K562 (cell line): Measurements from ENCODE around the gene ATXN7L2. TPM values are rescaled to one million over a fixed set of nuclear protein-coding genes. Genes with fewer than 3 reads are reported as not detected.
A peak's percentile ranks its signal among the peaks of the same experiment; 100 is the strongest.

Experiments
- ATAC-seq: fragments of 200-7000 bp; cut with Tn5 transposase; 3 replicates; pipeline ENCODE4 v1.9.1; 2020; ENCODE audit warnings: moderate library complexity
- BruUV-seq: library from RNA; stranded (reverse); fragments of 400-500 nt; replicated peaks from 2 replicates; lab custom pipeline; 2021; lab: Mats Ljungman, UMichigan
- CTCF ChIA-PET: fragments of 300-600 bp; formaldehyde crosslinking; extraction: SDS; loops from one replicate; lab custom pipeline; 2021; ENCODE audit warnings: low intra/inter-chr PET ratio; lab: Yijun Ruan, JAX
- POLR2A ChIA-PET: fragments of 300-600, 350-650 bp; sonication (Branson Sonifier 250); formaldehyde crosslinking; extraction: SDS; loops from one replicate; lab custom pipeline; 2021; ENCODE audit warnings: antibody characterized with exemption, inconsistent platforms; lab: Yijun Ruan, JAX
- DNase-seq, 4 experiments: peaks; one replicate each; pipeline versions ENCODE4 v3.0.0 to v3.0.0-alpha.2; 2011 to 2018; ENCODE audit warnings: low spot score in 3 of 4, mixed read lengths in 3 of 4; ENCODE audit errors: extremely low read depth in 1 of 4
- FAIRE-seq: peaks from 2 replicates; lab custom pipeline; 2011; peaks lifted over from hg19 to GRCh38; lab: Jason Lieb, UNC
- H2AFZ ChIP-seq: 2 replicates; pipeline ENCODE4 v1.6.0; 2011; ENCODE audit warnings: low read depth, low read length, control low read depth, inconsistent platforms
- H3K27ac ChIP-seq: fragments of 200-600 bp; 3 replicates; pipeline ENCODE4 v1.8.0; 2011; ENCODE audit warnings: low read depth, mild to moderate bottlenecking, control low read depth, inconsistent platforms, low read length, moderate library complexity, mixed read lengths; ENCODE audit errors: extremely low read depth
- H3K27me3 ChIP-seq, 2 experiments: fragments of 300-600 bp in 1 of 2; 2 replicates in 1 of 2; 3 replicates in 1 of 2; pipeline versions ENCODE4 v1.6.0 to v1.8.0; 2011; ENCODE audit warnings: inconsistent platforms in 2 of 2, low read length in 2 of 2, mild to moderate bottlenecking in 1 of 2, mixed read lengths in 1 of 2, moderate library complexity in 1 of 2; ENCODE audit not compliant: control insufficient read depth in 2 of 2, insufficient read depth in 2 of 2
- H3K36me3 ChIP-seq: fragments of 300-600 bp; 3 replicates; pipeline ENCODE4 v1.8.0; 2011; ENCODE audit warnings: mild to moderate bottlenecking, low read length, inconsistent platforms; ENCODE audit not compliant: control insufficient read depth, insufficient read depth
- H3K4me1 ChIP-seq, 2 experiments: fragments of 200-600 bp in 1 of 2; replicated peaks in 1 of 2; 2 replicates in 1 of 2; 3 replicates in 1 of 2; pipeline versions ENCODE4 v1.5.1 to v1.8.0; 2011; ENCODE audit warnings: inconsistent platforms in 2 of 2, low read length in 2 of 2, mild to moderate bottlenecking in 1 of 2, mixed read lengths in 1 of 2, moderate library complexity in 1 of 2; ENCODE audit not compliant: control insufficient read depth in 2 of 2, insufficient read depth in 2 of 2
- H3K4me2 ChIP-seq: 2 replicates; pipeline ENCODE4 v1.6.1; 2011; ENCODE audit warnings: low read length, control low read depth, inconsistent platforms, mixed read lengths; ENCODE audit not compliant: insufficient read depth
- H3K4me3 ChIP-seq: fragments of 200-600 bp; sonication (generic), shearing (Covaris generic); 2 replicates; pipeline ENCODE4 v1.5.1; 2016; ENCODE audit warnings: control low read depth, inconsistent platforms
- H3K79me2 ChIP-seq: fragments of 200-600 bp; 3 replicates; pipeline ENCODE4 v1.8.0; 2011; ENCODE audit warnings: low read length, inconsistent platforms; ENCODE audit not compliant: control insufficient read depth, insufficient read depth
- H3K9ac ChIP-seq, 2 experiments: 2 replicates each; pipeline versions ENCODE4 v1.6.0 to v1.6.1; 2011; ENCODE audit warnings: low read depth in 2 of 2, low read length in 2 of 2, control low read depth in 1 of 2, inconsistent platforms in 1 of 2, mild to moderate bottlenecking in 1 of 2, mixed read lengths in 1 of 2; ENCODE audit not compliant: insufficient read depth in 1 of 2
- H3K9me1 ChIP-seq: one replicate; pipeline ENCODE4 v1.6.0; 2011; ENCODE audit warnings: inconsistent platforms, mild to moderate bottlenecking, low read length, moderate library complexity; ENCODE audit not compliant: control insufficient read depth, insufficient read depth
- H3K9me3 ChIP-seq: replicated peaks from 2 replicates; pipeline ENCODE4 v1.5.1; 2011; ENCODE audit warnings: low read depth, low read length, inconsistent platforms; ENCODE audit not compliant: control insufficient read depth, insufficient read depth
- H4K20me1 ChIP-seq: replicated peaks from 2 replicates; pipeline ENCODE4 v1.6.1; 2011; ENCODE audit warnings: low read length, inconsistent platforms, mixed read lengths; ENCODE audit not compliant: control insufficient read depth, insufficient read depth
- NEUROD1 ChIP-seq: fragments of 150-350 bp; IDR thresholded peaks from 2 replicates; pipeline ENCODE4 v1.6.1; 2014; ENCODE audit warnings: borderline replicate concordance, low read length, low read depth; ENCODE audit not compliant: partially characterized antibody
- PHB ChIP-seq: fragments of 250-450 bp; sonication (Bioruptor Pico); IDR thresholded peaks from 2 replicates; pipeline ENCODE4 v1.5.0; 2021
- PHTF2 ChIP-seq: fragments of 250-450 bp; sonication (Bioruptor Pico); IDR thresholded peaks from 2 replicates; pipeline ENCODE4 v1.5.0; 2021; ENCODE audit warnings: mild to moderate bottlenecking
- REST ChIP-seq, 2 experiments: fragments of 450-650 bp; formaldehyde crosslinking in 1 of 2; IDR thresholded peaks; 2 replicates each; pipeline versions ENCODE4 v1.4.0 to v1.6.1; 2014 to 2020; ENCODE audit warnings: mild to moderate bottlenecking in 2 of 2, borderline replicate concordance in 1 of 2, low read depth in 1 of 2
- ZNF347 ChIP-seq: fragments of 450-650 bp; formaldehyde crosslinking; IDR thresholded peaks from 2 replicates; pipeline ENCODE4 v1.4.0; 2020; ENCODE audit warnings: low read depth, mild to moderate bottlenecking, moderate library complexity
- ZNF445 ChIP-seq: fragments of 250-450 bp; sonication (Bioruptor Pico); IDR thresholded peaks from 2 replicates; pipeline ENCODE4 v1.4.0; 2020; ENCODE audit warnings: low read depth, mild to moderate bottlenecking, moderate library complexity
- WGBS: fragments of 100-300 bp; shearing (Covaris generic); methylation state at CpG from one replicate; pipeline ENCODE4 v1.1.6; 2016; ENCODE audit warnings: low coverage, mixed read lengths; ENCODE audit not compliant: insufficient coverage; ENCODE audit errors: missing lambda C conversion rate; 5-methylcytosine and 5-hydroxymethylcytosine counted together
- in situ Hi-C: fragments of 300-500 bp; cut with MboI; formaldehyde crosslinking; loops from 4 replicates; pipeline ENCODE4 v1.15.0; 2018; ENCODE audit warnings: inconsistent platforms, mixed read lengths
- intact Hi-C: fragments of 100-400 bp; cut with micrococcal nuclease; formaldehyde crosslinking; loops from 2 replicates; pipeline ENCODE4 v1.14.2; 2022
- polyA plus RNA-seq, 8 experiments: library from polyadenylated mRNA; depleted of rRNA in 4 of 8; stranded (reverse) in 5 of 8; unstranded in 3 of 8; fragments of >200 nt; fragmentation: Nextera tagmentation in 2 of 8; fragmentation: Illumina TruSeq in 1 of 8; extraction: Ambion mirVana in 2 of 8; extraction: Trizol in 1 of 8; gene quantifications; 2 replicates each; pipeline versions ENCODE4 v1.2.1 to v1.2.3, GENCODE V29; 2011 to 2014; ENCODE audit warnings: inconsistent platforms in 1 of 8, missing spikeins in 1 of 8
- total RNA-seq, 7 experiments: library from RNA; depleted of rRNA in 6 of 7; stranded (reverse); fragments of >200 nt in 6 of 7; fragmentation: Illumina TruSeq in 2 of 7; extraction: Trizol in 2 of 7; gene quantifications; 2 replicates each; pipeline versions ENCODE4 v1.2.1 to v1.2.3, GENCODE V29; 2011 to 2021; ENCODE audit warnings: low replicate concordance in 1 of 7
- TF ChIP-seq, protein P1 (sequence below): sonication (generic); IDR thresholded peaks from 2 replicates; pipeline ENCODE4 v1.6.1; 2016
- TF ChIP-seq, protein P2 (sequence below): fragments of 250-450 bp; sonication (Bioruptor Pico); IDR thresholded peaks from 2 replicates; pipeline ENCODE4 v1.6.1; 2021; ENCODE audit warnings: mild to moderate bottlenecking

The ATXN7L2 gene
- total and polyA plus RNA-seq, 9 of the 15 experiments (the other 6 are each of a cell fraction or from before 2014, with no cell fraction given), result 0.21 to 10.4 (median 5.8) TPM

DNA sequence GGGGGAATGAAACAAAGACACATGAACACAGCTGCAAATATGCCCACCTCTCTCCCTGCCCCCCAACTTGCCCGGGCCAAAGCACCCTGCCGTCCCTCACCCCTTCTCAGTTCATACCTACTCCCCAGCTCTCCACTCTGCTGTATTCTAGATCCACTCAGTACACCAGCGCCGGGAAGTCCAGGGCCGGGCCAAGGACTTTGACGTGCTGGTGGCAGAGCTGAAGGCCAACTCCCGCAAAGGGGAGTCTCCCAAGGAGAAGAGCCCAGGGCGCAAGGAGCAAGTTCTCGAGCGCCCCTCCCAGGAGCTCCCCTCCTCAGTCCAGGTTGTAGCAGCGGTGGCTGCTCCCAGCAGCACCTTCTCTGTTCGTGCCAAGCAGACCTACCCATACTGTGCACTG is 5.0 kb downstream of the ATXN7L2 start (continued):
- no peak for TF ChIP-seq PHTF2 (CRISPR knock-in tag)
- 0 out of 2 replicates have a peak, but pooled peaks have one; percentile 17 for TF ChIP-seq PHB (CRISPR knock-in tag)
- TF ChIP-seq, protein P1, sequence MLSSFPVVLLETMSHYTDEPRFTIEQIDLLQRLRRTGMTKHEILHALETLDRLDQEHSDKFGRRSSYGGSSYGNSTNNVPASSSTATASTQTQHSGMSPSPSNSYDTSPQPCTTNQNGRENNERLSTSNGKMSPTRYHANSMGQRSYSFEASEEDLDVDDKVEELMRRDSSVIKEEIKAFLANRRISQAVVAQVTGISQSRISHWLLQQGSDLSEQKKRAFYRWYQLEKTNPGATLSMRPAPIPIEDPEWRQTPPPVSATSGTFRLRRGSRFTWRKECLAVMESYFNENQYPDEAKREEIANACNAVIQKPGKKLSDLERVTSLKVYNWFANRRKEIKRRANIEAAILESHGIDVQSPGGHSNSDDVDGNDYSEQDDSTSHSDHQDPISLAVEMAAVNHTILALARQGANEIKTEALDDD, result no peak
- TF ChIP-seq ZNF347 (CRISPR knock-in tag), result no peak
- TF ChIP-seq, protein P2, sequence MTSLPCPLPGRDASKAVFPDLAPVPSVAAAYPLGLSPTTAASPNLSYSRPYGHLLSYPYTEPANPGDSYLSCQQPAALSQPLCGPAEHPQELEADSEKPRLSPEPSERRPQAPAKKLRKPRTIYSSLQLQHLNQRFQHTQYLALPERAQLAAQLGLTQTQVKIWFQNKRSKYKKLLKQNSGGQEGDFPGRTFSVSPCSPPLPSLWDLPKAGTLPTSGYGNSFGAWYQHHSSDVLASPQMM (CRISPR knock-in tag), result no peak

DNA sequence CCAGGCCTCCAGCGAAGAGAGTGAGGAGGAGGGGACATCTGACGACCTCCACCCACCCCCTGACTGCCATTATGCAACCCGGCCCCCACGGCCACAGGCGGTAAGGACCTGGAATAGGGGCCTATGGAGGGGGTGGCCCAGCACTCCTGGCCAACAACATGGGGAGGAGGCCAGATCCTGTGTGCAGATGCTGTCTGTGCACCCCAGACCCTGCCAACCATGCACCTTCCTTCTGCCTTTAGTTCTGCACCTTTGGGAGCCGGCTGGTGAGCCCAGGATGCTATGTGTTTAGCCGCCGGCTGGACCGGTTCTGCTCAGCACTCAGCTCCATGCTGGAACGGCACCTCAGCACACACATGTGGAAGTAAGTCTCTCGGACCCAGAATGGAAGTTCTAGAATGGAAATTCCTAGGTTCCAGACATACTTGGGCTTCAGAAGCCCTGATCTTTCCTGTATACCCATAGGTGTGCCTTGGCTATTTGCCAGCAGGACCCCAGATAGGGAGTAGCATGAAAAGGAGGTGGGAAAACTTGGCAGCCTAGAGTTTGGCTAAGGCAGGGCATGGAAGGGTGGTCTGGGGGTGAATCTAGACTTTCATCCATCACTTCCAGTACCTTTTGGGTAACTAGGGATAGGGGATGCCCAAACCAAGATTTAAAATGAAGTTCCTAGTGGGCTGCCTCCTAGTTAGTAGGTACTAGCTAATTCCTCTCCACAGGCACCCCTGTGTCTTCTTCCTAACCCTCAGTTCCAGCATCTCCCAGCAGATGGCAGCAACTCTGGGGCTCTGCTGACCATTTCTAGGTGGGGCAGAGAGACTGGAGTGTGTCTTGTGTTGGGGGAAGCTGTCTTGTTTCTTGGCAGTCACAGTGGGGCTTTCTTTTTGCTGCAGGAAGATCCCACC is 6.6 kb downstream of the ATXN7L2 start:
- in situ Hi-C loops (no loop called here), intact Hi-C loops (loop anchor here (1.0 to 5.0 kb wide), 2 partner anchors 42 to 213 kb away; no protein-coding TSS in a partner anchor)
- DNase-seq, result peak; percentile 67 to 79 (median 70)
- H3K4me3 ChIP-seq, result no peak overlapping the region
- H4K20me1 ChIP-seq, result no peaks in the 10 kb centered on the region
- 0 out of 4 replicates have a peak overlapping the region, but pooled peaks of 1 of the 2 experiments have one; percentile 0 for H3K9ac ChIP-seq
- no peaks in the 10 kb centered on the region for H3K9me1 ChIP-seq
- no peak overlapping the region for H2AFZ ChIP-seq
- ATAC-seq, result peak; percentile 67
- H3K79me2 ChIP-seq, result peaks cover 5% of the 10 kb centered on the region; the same call in 1 of the 3 replicates
- 56% methylated on average over 11 of the region's 11 CpGs for WGBS
- ChIA-PET POLR2A (interaction anchor here (0.6 to 1.9 kb wide), 9 partner anchors 22 to 760 kb away, joined by 3 to 17 read pairs (median 3); partner anchors contain the start of gene GNAI3), CTCF (interaction anchor here (0.6 to 6.9 kb wide), 3 partner anchors 42 to 88 kb away, joined by 3 to 131 read pairs (median 3); no protein-coding TSS in a partner anchor)
- H3K36me3 ChIP-seq, result peaks cover 56% of the 10 kb centered on the region; the same call in 2 of the 3 replicates
- H3K27ac ChIP-seq, result no peak overlapping the region
- FAIRE-seq, result peak; percentile 89
- BruUV-seq, result no TSS peak
- H3K9me3 ChIP-seq, result no peaks in the 10 kb centered on the region
- no peak overlapping the region for H3K4me2 ChIP-seq
- no peaks in the 10 kb centered on the region for H3K27me3 ChIP-seq
- peaks cover 13 to 23% of the 10 kb centered on the region in 2 experiments; a peak in 4 of 5 replicates for H3K4me1 ChIP-seq
- TF ChIP-seq NEUROD1, result peak; percentile 25
- TF ChIP-seq ZNF445 (CRISPR knock-in tag), result no peak
- peak; percentile 56; the same call in 1 of the 2 replicates for TF ChIP-seq REST (IDR thresholded peaks at IDR 0.05; ENCODE audit: borderline replicate concordance)
- no peak for TF ChIP-seq REST (CRISPR knock-in tag; IDR thresholded peaks at IDR 0.05; ENCODE audit: low read depth)
